ENCODE results near the gene HOXB8.
A peak's percentile ranks its signal among the peaks of the same experiment; 100 is the strongest.

HOXB8 gene

DNA sequence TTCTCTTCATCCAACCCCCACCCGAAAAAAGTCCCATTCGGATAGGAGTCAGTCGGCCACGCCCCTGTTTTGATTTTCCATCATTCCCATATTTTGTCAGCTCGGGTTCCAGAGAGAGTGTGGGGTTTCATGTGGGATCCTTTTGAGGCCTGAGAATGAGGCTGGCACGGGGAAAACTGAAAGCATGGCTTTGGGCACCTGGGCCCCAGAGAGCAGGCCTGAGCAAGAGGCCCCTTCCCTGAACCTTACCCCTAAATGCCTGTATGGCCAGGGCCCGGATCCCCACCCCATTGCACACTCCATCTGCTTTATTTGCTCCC is 32.4 kb downstream of the HOXB8 start:
- DNase-seq = no peak

DNA sequence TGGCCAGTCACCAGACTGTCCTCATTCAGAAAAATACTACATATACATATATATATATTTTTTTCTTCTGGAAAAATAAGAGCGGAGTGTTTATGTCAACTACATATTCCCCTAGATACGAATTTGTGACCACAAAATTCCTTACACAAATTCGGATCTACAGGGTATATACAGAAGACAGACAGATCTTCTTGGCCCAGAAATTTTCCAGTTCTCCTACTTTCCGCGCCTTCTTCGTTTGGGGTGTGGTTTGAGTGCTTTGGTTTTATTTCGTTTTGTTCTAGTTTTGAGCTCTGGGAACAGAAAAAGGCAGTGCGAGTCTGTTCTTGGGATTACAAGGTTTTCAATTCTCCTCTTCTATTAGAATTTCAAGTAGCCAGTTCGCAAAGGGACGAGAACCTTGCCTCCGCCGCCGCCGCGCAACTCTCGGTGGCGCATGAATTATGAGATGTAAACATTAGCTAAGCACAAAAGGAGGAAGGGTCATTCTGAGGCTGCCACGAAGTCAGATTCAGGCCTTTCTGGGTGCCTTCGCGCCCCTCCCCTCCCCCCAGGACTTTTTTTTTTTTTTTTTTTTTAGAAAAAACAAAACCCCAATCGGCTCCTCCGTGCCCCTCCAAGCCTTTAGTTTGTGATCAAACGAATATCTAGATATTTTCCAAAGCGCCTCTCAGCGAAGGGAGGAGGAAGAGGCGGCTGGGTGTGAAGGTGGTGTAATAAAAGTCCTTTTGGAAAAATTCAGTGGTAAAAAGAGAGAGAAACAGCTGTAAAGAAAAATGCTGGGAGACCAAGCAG is 35.1 kb downstream of the HOXB8 start:
- no peak for DNase-seq

DNA sequence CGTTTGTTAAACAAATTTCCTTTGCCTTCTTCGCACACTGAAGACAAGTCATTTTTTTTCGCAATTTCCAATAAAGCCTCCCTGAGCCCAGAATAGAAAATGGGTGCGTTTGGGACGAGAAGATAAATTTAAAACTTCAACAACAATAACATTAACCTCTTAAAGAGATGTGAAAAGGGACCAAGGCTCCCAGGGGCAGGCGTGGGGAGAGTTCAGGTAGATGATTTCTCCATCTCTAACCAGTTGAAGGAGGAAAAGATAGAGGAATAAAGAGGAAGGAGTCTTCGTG is 35.7 kb downstream of the HOXB8 start:
- no peak for DNase-seq

DNA sequence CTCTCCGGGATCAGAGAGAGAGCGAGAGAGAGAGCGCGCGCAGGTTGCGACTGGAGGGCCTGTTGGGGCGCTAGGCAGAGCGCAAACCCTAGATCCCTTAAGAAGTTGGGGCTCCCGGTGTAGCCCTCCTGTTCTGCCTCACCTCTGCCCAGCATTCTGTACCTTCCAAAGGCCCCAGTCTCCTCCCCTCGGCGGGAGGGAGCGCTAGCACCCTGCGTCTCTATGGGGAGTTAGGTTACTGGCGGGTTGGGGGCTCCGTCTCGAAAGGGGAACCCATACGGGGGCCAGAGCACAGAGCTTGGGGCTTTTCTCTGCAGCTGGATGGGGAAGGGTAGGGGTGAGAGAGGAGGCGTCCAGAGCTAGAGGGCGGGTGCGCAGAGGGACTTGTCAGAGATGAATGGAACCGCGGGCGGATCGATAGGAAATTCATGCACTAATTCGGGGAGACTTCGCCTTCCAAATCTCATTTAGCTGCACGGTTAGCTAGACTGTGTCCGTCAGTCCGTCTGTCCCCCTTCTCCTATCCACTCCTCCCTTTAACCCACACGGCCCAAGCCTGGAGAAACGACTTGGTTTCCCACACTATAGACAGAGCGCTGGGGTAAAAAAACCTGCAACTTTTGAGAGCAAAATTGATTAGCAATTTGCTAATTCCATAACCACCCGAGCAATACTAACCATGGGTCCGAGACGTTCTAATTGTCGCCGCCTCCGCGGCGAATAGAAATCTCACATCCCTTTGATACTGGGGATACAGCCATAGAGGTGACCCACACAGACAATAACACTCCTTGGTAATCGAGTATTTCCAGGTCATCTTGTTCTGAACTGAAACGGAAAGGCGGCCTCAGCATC is 36.2 kb downstream of the HOXB8 start:
- no peak for DNase-seq

DNA sequence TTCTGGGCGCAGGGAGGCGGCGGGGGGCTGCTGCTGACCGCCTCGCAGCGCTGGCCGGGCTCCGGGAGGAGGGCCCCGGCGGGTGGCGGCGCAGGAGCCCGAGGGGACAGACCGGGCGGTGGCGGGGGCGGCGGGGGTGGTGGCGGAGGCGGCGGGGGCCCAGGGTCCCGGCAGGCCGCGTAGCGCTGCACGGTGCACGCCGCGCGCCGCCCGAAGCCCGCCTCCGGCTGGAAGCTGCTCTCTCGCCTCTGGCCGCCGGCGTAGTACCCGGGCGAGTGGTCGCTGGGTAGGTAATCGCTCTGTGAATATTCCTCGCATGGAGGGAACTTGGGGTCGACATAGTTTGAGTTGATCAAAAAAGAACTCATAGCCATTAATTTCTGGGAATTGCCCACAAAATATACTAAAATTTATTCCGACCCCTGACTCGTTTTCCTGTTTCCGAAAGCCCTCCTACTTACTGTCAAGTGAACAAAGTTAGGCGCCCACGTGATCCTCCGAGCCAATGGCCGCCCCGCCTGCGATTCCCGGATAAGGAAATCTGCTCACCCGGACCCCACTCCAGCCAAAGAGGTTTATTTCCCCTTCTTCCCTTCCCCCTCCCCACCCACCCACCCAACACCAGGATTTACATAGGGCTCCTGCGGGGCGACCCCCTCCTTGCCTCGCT is 37.0 kb downstream of the HOXB8 start, which contains the start of gene HOXB4:
TSS of gene HOXB4 (minus strand) at position 405 of the 670 bp plus-strand sequence. CDS start at position 374, 31 bp downstream.
- DNase-seq = peak; percentile 77

DNA sequence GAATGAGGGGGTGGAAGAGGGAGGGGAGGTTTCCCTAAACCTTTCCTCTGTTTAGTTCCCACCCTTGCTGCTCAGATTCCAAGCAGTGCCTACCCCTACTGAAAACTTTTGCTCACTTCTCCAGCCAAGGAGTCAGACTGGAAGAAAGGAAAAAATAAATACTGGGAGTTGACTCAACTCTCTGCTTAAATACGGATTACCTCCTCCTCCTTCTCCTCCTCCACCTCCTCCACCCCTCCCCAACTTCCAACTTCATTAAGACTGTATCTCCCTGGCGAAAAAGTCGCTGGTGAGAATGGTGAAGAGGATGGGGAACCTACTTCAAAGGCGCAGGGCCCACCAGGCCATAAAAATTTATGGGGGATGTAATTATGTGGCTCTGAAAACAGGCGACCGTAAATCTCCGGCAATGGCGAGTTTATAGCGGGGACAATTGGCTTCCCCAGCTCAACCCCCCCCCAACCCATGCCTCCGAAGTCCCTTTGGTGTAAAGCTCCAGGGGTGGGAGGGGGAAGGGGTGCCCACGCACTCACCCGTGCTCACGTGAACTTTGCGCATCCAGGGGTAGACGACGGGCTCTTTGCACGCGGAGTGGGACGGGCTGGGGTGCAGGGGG is 37.7 kb downstream of the HOXB8 start:
- no peak for DNase-seq

DNA sequence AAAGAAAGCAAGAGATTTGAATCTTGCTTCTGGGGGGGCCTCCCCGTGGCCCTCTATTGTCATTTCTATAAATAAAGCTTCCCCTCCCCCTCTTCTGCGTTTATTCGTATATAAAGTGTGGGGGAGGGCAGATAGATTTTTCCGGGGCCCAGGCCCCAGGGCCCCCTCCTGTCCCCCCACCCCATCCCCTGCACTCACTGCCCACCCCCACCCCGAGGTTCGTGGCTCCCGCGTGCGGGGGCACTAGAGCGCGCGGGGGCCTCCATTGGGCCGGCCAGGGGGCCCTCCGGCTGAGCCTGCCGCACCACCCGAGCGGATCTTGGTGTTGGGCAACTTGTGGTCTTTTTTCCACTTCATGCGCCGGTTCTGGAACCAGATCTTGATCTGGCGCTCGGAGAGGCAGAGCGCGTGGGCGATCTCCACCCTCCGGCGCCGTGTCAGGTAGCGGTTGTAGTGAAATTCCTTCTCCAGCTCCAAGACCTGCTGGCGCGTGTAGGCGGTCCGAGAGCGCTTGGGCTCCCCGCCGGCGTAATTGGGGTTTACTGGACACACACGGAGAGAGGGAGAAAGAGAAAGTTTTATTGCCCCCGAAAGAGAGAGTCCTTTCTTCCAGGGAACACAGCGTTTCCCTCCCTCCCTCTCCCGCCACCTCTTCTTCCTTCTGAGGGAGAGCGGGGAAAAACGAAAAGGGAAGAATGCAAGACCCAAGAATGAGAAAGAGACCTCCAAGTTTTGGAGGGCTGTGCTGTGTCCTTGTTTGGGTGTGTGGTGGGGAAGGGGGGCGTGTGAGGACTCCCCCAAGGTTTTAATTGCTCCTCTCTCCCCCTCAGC is 38.4 kb downstream of the HOXB8 start:
- DNase-seq = no peak

DNA sequence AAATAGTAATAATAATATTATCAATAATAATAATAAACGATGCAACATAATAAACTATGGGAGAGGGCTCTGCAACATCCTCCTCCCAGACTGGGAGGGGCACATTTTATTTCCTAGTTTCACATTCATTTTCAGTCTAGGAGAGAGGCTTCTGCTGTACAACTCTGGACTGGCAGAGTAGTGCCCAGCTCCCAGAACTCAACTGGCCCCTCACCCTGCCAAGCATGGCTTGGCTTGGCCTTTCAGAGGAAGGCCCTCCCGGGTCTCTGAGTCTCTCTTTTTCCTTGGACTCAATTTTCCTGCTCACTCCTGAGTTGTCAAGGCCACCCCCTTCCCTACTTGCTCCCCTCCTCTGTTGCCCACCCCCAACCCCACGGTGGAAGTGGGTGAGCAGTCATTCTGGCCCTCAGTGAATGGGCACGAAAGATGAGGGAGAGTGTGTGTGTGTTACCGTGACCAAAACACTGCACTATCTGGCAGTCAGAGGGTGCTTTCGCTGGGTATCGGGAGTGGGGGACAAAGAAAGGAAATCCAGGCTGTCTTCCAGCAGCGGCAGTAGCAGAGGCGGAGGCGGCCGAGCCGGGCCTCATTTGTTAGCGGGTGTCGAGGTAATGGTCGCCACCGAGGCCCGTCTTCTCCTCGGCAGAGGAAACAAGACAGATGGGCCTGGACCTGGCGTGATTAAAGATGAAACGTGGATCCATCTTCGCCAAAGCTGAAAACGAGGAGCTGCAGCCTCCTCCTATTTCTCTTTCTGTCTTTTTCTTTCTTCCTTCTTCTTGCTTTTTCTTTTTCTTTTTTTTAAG is 39.2 kb downstream of the HOXB8 start:
- DNase-seq = no peak

DNA sequence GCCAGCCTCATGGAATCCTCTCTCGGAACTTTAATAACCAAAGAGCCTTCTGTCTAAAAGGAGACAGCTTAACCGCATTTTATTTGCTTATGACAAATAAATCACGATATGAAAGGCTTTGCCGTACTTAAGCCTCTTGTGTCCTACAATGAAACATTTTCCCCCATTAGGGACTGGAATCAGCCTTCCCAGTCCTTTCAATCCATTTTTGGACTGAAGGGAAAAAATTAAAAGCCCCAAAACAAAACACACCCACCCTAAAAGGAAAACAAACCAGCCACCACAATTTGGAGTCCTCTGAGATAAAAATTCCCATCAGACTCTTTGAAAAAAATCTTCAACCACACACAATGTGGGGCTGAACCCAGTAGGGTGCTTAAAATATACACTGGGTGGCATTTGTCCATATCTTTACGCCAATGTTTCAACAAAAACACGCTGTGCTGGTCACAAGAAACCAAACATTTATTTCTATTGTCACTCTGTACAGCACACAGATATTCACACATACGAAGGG is 40.0 kb downstream of the HOXB8 start:
- no peak for DNase-seq

DNA sequence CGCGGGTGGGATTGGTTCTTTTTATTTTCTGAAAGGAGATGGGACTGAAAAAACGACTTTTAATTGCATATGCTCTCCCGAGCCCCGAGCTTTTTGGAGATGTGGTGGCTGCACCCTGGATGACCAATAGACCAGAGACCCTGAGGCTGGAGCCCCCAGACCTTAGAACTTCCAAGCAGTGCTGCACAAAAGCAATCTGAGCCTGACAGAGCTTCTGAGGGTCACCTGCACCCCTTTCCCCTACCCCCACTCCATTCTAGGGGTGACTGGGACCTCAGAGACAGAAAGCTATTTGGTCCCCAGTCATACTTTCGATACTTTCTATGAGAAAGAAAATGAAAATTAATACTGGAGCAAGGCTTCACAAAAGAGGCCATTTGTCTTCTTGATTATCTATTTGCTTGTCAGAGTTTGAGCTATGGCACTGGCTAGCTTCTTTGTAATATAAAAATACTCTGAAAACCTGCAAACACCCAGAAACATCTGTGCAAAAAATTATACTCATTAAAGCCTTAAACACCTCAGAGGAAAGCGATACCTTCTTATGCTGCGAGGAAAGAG is 40.5 kb downstream of the HOXB8 start:
- DNase-seq = no peak

DNA sequence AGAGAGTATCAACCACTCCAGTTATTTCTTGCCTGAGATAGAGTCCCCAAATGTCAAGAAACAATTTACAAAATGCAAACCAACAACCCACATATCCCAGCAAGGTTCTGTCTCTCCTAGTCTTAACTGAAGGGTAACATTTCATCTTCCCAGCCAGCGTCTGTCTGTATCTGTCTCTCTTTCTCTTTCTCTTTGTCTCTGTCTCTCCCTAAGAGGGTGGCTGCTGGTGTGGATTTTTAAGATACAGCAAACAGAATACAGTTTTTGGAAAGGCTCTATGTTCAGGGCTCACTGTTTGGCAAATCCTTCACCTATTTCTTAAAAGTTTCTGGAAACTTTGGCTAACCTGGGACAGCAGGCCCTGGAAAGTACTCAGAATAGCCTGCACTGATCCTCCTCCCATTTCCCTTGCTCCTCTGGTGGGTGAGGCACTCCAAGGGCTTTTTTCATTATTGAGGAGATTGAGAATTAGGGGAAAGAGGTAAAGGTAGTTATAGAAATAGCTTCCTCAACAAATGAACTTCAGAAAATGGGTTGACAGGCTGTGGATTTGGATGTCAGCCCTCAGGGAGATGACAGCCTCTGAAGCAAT is 43.2 kb downstream of the HOXB8 start:
- DNase-seq = no peak

DNA sequence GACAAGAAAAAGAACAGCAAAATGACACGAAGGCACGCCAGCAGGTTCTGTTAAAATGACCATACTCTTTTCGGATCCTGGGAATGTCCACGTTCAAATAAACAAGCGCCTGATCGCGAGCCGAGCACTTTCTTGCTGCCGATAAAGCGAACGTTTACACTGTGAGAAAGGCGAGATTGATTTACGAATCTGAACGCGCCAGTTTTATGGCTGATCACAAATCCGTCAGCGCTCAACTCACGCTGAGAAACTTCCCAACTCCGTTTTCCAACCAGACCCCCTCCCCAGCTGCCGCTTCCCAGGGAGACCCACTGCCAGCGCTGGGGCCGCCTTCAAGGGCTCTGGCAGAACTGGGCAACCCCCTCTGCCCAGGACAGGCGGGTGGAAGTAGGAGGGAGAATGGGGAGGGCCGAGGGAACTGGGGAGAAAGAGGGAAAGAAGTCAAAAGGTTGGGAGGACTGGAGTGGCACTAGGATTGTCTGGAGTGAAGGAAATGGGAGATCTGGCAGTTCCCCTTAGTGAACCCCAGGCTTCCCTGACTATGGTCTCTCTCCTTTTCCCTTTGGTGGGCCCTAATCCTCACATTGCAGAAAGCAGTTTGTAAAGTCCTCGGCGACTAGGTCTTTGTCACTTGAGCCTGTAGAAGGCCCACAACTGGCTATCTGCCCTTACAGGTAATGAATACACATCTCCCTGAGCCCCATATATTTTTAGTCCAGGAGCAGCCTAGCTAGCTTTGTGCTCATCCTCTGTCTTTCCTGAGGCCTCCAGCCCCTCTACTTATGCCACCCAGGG is 43.9 kb downstream of the HOXB8 start:
- no peak for DNase-seq

DNA sequence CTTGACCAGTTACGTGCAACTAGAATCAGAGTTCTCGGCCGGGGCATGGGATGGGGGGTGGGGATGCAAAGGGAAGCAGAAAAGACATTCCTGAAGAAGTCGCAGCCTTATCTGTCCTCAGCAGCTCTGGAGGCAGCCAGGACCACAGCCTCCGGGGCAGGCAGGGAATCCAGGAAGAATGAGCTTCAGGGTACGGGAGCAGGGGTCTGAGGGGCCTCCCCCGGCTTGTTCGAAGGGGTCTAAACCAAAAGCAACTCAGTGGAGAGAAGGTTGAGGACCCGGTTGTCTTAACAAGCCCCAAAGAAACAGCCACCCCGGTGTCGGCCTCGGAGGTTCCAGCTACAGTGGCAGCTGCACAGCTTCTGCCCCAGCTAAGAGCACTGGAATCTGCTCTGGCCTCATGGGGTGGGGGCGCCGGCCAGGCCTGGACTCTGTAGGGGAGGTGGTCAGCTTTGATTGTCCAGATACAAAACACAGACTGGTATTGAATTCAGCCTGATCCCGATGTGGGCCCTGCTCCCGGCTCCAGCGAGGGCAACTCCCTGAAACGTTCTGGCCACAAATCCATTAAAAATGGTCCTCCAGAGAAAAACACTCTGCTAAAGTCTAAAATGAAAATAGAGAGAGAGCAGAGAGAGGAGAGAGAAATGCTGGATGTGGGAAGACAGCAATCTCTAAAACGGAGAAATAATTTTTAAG is 44.6 kb downstream of the HOXB8 start:
- DNase-seq = no peak

DNA sequence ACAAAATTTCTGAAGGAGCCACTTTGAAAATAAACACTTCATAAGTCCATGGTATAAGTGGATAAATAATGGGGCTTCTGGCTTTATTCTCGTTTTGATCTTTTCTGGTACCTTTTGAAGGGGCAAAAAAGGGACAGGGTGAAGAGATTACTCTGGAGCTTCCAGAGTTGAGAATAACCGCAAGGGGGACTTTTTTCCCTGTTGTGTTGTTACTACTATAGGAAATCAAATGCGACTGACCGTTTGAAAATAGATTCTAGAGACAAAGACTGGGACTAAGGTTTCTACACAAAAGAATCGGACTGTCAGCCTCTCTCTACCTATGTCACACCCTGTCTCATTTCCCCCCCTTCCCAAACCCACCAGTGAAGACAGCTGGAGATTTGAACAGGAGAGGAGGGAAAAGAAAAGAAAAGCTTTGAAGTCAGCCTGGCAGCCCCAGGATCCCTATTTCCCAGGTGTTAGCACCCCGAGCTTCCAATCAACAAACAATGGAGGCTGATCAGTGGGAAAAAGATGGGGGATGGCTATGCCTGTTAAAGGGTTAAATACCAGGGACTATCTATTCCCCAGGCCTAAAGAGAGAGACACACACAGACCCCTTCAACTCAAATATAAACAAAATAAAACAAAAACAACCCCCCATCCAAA is 45.3 kb downstream of the HOXB8 start:
- DNase-seq = no peak

DNA sequence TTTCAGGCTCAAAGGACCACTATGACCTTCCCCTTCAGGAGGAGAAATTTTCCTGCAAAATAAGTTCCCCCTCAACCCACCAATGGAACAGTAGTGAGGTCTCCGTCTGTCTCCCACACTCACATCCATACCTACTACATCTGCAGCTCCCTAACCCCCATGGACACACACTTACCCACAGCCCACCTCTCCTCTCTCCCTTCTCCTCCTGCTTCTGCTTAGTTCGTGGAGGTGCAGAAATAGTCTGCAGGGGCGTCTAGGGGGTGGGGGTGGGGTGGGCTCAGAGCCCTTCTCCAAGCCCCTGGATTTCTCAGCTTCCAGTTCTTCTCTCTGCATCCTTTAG is 45.9 kb downstream of the HOXB8 start:
- no peak for DNase-seq

DNA sequence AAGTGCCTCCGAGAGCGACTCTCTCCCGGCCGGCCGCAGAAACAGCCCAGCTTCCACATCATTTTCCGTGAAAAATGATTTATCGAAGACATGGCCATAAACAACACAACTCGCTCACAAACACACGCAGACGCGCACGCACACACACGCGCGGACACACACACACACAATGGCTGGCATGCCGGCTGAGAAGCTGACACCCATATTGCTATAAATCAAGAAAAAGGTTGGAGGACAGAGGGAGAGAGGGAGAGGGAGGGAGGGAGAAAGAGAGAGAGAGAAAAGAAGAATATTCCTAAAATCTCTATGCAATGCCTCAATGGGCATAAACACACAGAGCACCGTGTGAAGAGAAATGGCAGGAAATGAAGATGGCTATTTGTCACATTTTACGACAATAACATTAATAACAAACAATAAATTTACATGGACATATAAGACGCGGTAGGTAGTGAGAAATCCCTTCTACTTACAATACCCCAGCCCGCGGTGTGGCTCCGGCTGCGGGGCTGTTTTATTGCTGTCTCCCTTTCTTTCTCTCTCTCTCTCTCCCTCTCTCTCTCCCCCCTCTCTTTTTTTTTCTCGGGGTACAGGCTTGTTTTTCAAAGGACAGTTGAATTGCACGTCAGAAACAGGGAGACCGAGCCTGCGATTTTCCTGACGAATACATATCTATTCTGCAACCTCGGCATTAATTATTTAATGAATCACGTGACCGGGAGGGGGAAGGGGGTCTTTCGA is 46.4 kb downstream of the HOXB8 start:
- no peak for DNase-seq

DNA sequence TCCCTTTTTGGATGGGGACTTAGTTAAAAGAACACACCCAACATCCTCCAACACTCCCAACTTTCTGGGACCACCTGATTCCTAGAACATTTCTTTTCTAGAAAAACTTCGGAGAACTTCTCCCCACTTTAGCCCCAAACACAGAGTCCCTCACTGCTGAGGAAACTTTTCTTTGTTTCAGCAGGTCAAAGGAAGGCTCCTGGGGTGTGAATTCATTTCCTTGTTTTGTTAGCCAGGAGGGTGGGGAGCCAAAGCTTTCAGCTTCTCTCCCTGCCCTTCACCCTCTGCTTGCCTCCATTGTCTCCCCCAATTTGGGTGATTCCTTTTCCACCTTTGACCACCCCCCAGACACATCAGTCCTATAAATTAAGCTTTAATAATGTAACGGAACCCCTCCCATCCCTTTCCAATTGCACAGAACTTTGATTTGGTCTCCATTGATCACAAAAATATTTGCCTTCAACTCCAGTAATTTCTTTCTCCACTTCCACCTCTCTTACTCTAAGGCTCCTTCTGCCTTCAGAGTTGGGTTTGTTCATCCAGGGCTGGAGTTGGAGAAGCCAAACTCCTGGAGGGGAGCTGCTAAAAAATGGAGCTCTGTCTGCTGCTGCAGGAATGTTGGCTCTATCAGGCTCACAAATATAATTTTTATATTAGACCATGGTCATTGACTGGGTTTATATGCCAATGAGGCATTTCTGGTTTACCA is 47.3 kb downstream of the HOXB8 start:
- no peak for DNase-seq

Measured in CD4-positive, alpha-beta T cell treated with Interleukin-10 for 1 hour (primary cell).